K562 (cell line): ENCODE data around the gene CHML. TPM values are rescaled to one million over a fixed set of nuclear protein-coding genes. Genes with fewer than 3 reads are reported as not detected.

ENCODE experiments used
- ATAC-seq: fragments of 200-7000 bp; cut with Tn5 transposase; 3 replicates; pipeline ENCODE4 v1.9.1; 2020; ENCODE audit warnings: moderate library complexity
- BruUV-seq: library from RNA; stranded (reverse); fragments of 400-500 nt; replicated peaks from 2 replicates; lab custom pipeline; 2021; lab: Mats Ljungman, UMichigan
- CTCF ChIA-PET: fragments of 300-600 bp; formaldehyde crosslinking; extraction: SDS; loops from one replicate; lab custom pipeline; 2021; ENCODE audit warnings: low intra/inter-chr PET ratio; lab: Yijun Ruan, JAX
- POLR2A ChIA-PET: fragments of 300-600, 350-650 bp; sonication (Branson Sonifier 250); formaldehyde crosslinking; extraction: SDS; loops from one replicate; lab custom pipeline; 2021; ENCODE audit warnings: antibody characterized with exemption, inconsistent platforms; lab: Yijun Ruan, JAX
- DNase-seq, 4 experiments: peaks; one replicate each; pipeline versions ENCODE4 v3.0.0 to v3.0.0-alpha.2; 2011 to 2018; ENCODE audit warnings: low spot score in 3 of 4, mixed read lengths in 3 of 4; ENCODE audit errors: extremely low read depth in 1 of 4
- FAIRE-seq: peaks from 2 replicates; lab custom pipeline; 2011; peaks lifted over from hg19 to GRCh38; lab: Jason Lieb, UNC
- H2AFZ ChIP-seq: 2 replicates; pipeline ENCODE4 v1.6.0; 2011; ENCODE audit warnings: low read depth, low read length, control low read depth, inconsistent platforms
- H3K27ac ChIP-seq: fragments of 200-600 bp; 3 replicates; pipeline ENCODE4 v1.8.0; 2011; ENCODE audit warnings: low read depth, mild to moderate bottlenecking, control low read depth, inconsistent platforms, low read length, moderate library complexity, mixed read lengths; ENCODE audit errors: extremely low read depth
- H3K27me3 ChIP-seq, 2 experiments: fragments of 300-600 bp in 1 of 2; 2 replicates in 1 of 2; 3 replicates in 1 of 2; pipeline versions ENCODE4 v1.6.0 to v1.8.0; 2011; ENCODE audit warnings: inconsistent platforms in 2 of 2, low read length in 2 of 2, mild to moderate bottlenecking in 1 of 2, mixed read lengths in 1 of 2, moderate library complexity in 1 of 2; ENCODE audit not compliant: control insufficient read depth in 2 of 2, insufficient read depth in 2 of 2
- H3K36me3 ChIP-seq: fragments of 300-600 bp; 3 replicates; pipeline ENCODE4 v1.8.0; 2011; ENCODE audit warnings: mild to moderate bottlenecking, low read length, inconsistent platforms; ENCODE audit not compliant: control insufficient read depth, insufficient read depth
- H3K4me1 ChIP-seq, 2 experiments: fragments of 200-600 bp in 1 of 2; replicated peaks in 1 of 2; 2 replicates in 1 of 2; 3 replicates in 1 of 2; pipeline versions ENCODE4 v1.5.1 to v1.8.0; 2011; ENCODE audit warnings: inconsistent platforms in 2 of 2, low read length in 2 of 2, mild to moderate bottlenecking in 1 of 2, mixed read lengths in 1 of 2, moderate library complexity in 1 of 2; ENCODE audit not compliant: control insufficient read depth in 2 of 2, insufficient read depth in 2 of 2
- H3K4me2 ChIP-seq: 2 replicates; pipeline ENCODE4 v1.6.1; 2011; ENCODE audit warnings: low read length, control low read depth, inconsistent platforms, mixed read lengths; ENCODE audit not compliant: insufficient read depth
- H3K4me3 ChIP-seq: fragments of 200-600 bp; sonication (generic), shearing (Covaris generic); 2 replicates; pipeline ENCODE4 v1.5.1; 2016; ENCODE audit warnings: control low read depth, inconsistent platforms
- H3K79me2 ChIP-seq: fragments of 200-600 bp; 3 replicates; pipeline ENCODE4 v1.8.0; 2011; ENCODE audit warnings: low read length, inconsistent platforms; ENCODE audit not compliant: control insufficient read depth, insufficient read depth
- H3K9ac ChIP-seq, 2 experiments: 2 replicates each; pipeline versions ENCODE4 v1.6.0 to v1.6.1; 2011; ENCODE audit warnings: low read depth in 2 of 2, low read length in 2 of 2, control low read depth in 1 of 2, inconsistent platforms in 1 of 2, mild to moderate bottlenecking in 1 of 2, mixed read lengths in 1 of 2; ENCODE audit not compliant: insufficient read depth in 1 of 2
- H3K9me1 ChIP-seq: one replicate; pipeline ENCODE4 v1.6.0; 2011; ENCODE audit warnings: inconsistent platforms, mild to moderate bottlenecking, low read length, moderate library complexity; ENCODE audit not compliant: control insufficient read depth, insufficient read depth
- H3K9me3 ChIP-seq: replicated peaks from 2 replicates; pipeline ENCODE4 v1.5.1; 2011; ENCODE audit warnings: low read depth, low read length, inconsistent platforms; ENCODE audit not compliant: control insufficient read depth, insufficient read depth
- H4K20me1 ChIP-seq: replicated peaks from 2 replicates; pipeline ENCODE4 v1.6.1; 2011; ENCODE audit warnings: low read length, inconsistent platforms, mixed read lengths; ENCODE audit not compliant: control insufficient read depth, insufficient read depth
- PCBP1 ChIP-seq: fragments of 200-400 bp; formaldehyde crosslinking; IDR thresholded peaks from 2 replicates; pipeline ENCODE4 v1.6.1; 2018; ENCODE audit warnings: mild to moderate bottlenecking, low read depth, low read length; ENCODE audit not compliant: poor library complexity, severe bottlenecking
- PCBP2 ChIP-seq: fragments of 200-400 bp; formaldehyde crosslinking; IDR thresholded peaks from 2 replicates; pipeline ENCODE4 v1.6.1; 2018; ENCODE audit warnings: low read length, low read depth, mild to moderate bottlenecking, moderate library complexity; ENCODE audit not compliant: poor library complexity, severe bottlenecking
- UBTF ChIP-seq, 2 experiments: IDR thresholded peaks; 2 replicates each; pipeline ENCODE4 v1.6.1; 2012; ENCODE audit warnings: improper control_type of control experiment in 2 of 2, low read depth in 2 of 2, low read length in 2 of 2, borderline replicate concordance in 1 of 2
- WGBS: fragments of 100-300 bp; shearing (Covaris generic); methylation state at CpG from one replicate; pipeline ENCODE4 v1.1.6; 2016; ENCODE audit warnings: low coverage, mixed read lengths; ENCODE audit not compliant: insufficient coverage; ENCODE audit errors: missing lambda C conversion rate; 5-methylcytosine and 5-hydroxymethylcytosine counted together
- in situ Hi-C: fragments of 300-500 bp; cut with MboI; formaldehyde crosslinking; loops from 4 replicates; pipeline ENCODE4 v1.15.0; 2018; ENCODE audit warnings: inconsistent platforms, mixed read lengths
- intact Hi-C: fragments of 100-400 bp; cut with micrococcal nuclease; formaldehyde crosslinking; loops from 2 replicates; pipeline ENCODE4 v1.14.2; 2022
- polyA plus RNA-seq, 8 experiments: library from polyadenylated mRNA; depleted of rRNA in 4 of 8; stranded (reverse) in 5 of 8; unstranded in 3 of 8; fragments of >200 nt; fragmentation: Nextera tagmentation in 2 of 8; fragmentation: Illumina TruSeq in 1 of 8; extraction: Ambion mirVana in 2 of 8; extraction: Trizol in 1 of 8; gene quantifications; 2 replicates each; pipeline versions ENCODE4 v1.2.1 to v1.2.3, GENCODE V29; 2011 to 2014; ENCODE audit warnings: inconsistent platforms in 1 of 8, missing spikeins in 1 of 8
- total RNA-seq, 7 experiments: library from RNA; depleted of rRNA in 6 of 7; stranded (reverse); fragments of >200 nt in 6 of 7; fragmentation: Illumina TruSeq in 2 of 7; extraction: Trizol in 2 of 7; gene quantifications; 2 replicates each; pipeline versions ENCODE4 v1.2.1 to v1.2.3, GENCODE V29; 2011 to 2021; ENCODE audit warnings: low replicate concordance in 1 of 7

CHML gene
- total and polyA plus RNA-seq, 9 of the 15 experiments (the other 6 are each of a cell fraction or from before 2014, with no cell fraction given) = 13.0 to 88.3 (median 62.8) TPM

- ATAC-seq (no peak), FAIRE-seq (no peak), DNase-seq (no peak)
- Histone ChIP-seq H3K4me1 (no peaks in the 10 kb centered on the region; a peak in 2 of 5 replicates), H3K9me1 (no peaks in the 10 kb centered on the region), H3K9ac (no peak overlapping the region), H3K79me2 (no peaks in the 10 kb centered on the region), H3K4me2 (no peak overlapping the region), H4K20me1 (no peaks in the 10 kb centered on the region), H3K4me3 (no peak overlapping the region), H3K27ac (no peak overlapping the region), H3K9me3 (no peaks in the 10 kb centered on the region), H2AFZ (no peak overlapping the region), H3K36me3 (no peaks in the 10 kb centered on the region), H3K27me3 (no peaks in the 10 kb centered on the region)
- intact Hi-C loops (no loop called here), in situ Hi-C loops (no loop called here)
- BruUV-seq = no TSS peak
- TF ChIP-seq PCBP1 (peak; percentile 94), UBTF (IDR thresholded peaks at IDR 0.05; ENCODE audit: borderline replicate concordance in 1 of 2, low read depth in 2 of 2, low read length in 2 of 2) (no peak), PCBP2 (peak; percentile 96)
- WGBS = 100% methylated on average over 1 of the region's 1 CpG
- CTCF ChIA-PET = no interaction called here
- POLR2A ChIA-PET = interaction anchor here (1.0 kb wide), 1 partner anchor 12 kb away, joined by 3 read pairs; no protein-coding TSS in a partner anchor
Measured at GRCh38 chr1:241674805-241675384, 34.7 kb upstream of the CHML start.
